Right lobe of liver (tissue), 4 donors: ENCODE data around the gene BACH2.

Experiments used
- CTCF ChIP-seq, 4 donors: fragments of 200-600 bp in 3 of 4; fragments of 450-650 bp in 1 of 4; IDR thresholded peaks; one replicate each; pipeline versions ENCODE4 v1.5.1 to v1.8.0; 2016 to 2022; ENCODE audit warnings: antibody characterized with exemption in 4 of 4, mild to moderate bottlenecking in 2 of 4
- POLR2A ChIP-seq: fragments of 450-650 bp; IDR thresholded peaks from one replicate; pipeline ENCODE4 v1.6.1; 2017; ENCODE audit warnings: antibody characterized with exemption, mild to moderate bottlenecking
- donor health status: DM: no; HTN: no; CAD: no.
- donor health status: DM: no; HTN: no; CAD: no.
- donor health status: DM: no; HTN: yes; CAD: no.

- TF ChIP-seq POLR2A (no peak), CTCF (IDR thresholded peaks at IDR 0.05) (no peak)
Measured at GRCh38 chr6:90266905-90267621, 29.6 kb downstream of the BACH2 start.
